LNCAP (cell line): Measurements from ENCODE around the gene RASGRP3.

Experiments used
- CTCF ChIP-seq: fragments of 450-650 bp; IDR thresholded peaks from 2 replicates; pipeline ENCODE4 v1.5.1; 2017; ENCODE audit warnings: mild to moderate bottlenecking

Gene RASGRP3

GRCh38 chr2:33577668-33578067 lies 101.2 kb downstream of the RASGRP3 start:
- no peak for TF ChIP-seq CTCF

DNA sequence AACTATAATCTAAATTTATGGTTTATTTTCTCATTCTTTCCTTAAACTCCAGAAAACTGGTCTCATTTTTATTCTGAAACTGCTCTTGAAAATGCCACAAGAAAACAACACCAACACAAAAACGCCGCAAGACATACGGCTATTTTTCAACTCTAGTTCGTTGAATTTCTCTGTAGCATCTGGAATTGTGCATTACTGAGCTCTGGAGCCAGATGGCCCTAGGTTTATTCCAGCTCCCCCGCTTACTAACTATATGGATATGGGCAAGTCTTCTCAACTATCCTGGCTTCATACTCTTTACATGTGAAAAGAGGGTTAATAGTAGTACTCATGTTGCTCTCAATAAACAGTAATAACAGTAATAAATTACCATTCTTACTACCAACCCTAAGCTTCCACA lies 102.8 kb downstream of the RASGRP3 start:
- no peak for TF ChIP-seq CTCF

DNA sequence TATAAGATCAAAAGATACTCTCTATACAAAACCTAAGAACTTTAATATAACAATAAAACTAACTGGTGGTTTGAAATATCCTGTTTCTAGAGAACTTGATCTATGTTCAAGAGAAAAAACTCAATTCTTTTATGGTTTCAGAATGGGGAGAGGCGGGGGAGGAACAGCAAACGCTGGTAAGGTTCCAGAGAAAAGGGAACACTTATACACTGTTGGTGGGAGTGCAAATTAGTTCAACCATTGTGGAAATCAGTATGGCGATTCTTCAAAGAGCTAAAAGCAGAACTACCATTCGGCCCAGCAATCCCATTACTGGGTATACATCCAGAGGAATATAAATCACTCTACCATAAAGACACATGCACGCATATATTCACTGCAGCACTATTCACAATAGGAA lies 105.4 kb downstream of the RASGRP3 start:
- TF ChIP-seq CTCF = no peak

- TF ChIP-seq CTCF = peak; percentile 78
These were observed 106.9 kb downstream of the RASGRP3 start for GRCh38 chr2:33583194-33583938.

DNA sequence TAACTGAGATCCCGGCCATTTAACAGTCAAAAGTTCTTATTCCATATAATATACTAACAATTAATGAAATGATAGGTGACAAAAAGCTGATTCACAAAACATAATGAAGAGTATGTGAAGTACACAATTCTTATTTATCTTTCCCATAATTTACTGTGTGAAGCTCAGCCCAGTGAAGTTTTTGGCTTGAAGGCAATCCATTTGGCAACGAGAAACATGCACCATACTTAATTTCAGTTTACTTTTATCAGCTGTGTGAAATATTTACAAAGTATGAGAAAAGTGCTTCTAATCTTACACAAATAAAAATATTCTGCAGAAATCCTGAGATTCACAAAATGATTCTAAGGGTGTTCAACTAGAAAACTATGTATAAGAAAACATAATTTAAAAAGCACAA lies 110.3 kb downstream of the RASGRP3 start:
- TF ChIP-seq CTCF = no peak

DNA sequence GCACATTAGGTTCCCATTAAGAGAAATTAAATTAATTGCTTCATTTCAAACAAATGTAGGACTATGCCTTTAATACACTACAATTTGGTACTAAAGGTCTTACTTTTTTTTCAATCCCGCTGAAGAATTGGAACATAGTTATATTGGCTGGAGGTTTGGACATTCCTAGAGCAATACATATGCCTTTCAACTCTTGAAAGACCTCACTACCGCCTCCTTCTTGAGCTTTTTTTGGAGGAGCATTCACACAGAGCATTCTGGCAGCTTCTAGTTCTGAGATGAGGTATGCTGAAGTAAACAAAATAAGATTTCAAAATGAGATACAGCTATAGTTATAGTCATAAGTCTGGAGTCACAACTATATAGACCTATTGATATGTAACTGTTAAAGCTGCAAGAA lies 111.8 kb downstream of the RASGRP3 start:
- no peak for TF ChIP-seq CTCF

GRCh38 chr2:33589444-33589843 lies 113.0 kb downstream of the RASGRP3 start:
- TF ChIP-seq CTCF = no peak

DNA sequence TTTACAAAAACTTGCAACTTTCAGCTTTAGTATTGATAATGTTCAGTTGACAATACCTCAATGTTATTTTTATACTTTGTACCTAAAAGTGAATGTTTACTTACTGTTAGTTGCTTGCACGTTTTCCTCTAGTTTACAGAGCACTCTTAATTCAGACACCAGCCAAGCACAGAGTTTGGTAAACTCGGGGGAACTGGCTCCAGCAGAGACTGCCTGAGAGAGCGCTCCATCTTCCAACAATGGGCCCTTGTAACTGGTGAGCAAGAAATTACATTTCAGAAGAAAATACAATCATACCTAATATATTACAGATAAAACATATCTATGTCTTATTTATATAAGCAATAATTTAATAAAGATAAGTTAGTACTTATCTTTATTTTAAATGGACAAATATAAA lies 118.9 kb downstream of the RASGRP3 start:
- TF ChIP-seq CTCF = no peak
